Keratinocyte (primary cell): Measurements from ENCODE around the gene SCMH1.

ENCODE experiments used
- EZH2 ChIP-seq: IDR thresholded peaks from one replicate; pipeline ENCODE4 v1.6.1; 2012; ENCODE audit warnings: inconsistent platforms, mild to moderate bottlenecking, low read length, moderate library complexity
- TF ChIP-seq, protein P1 (sequence below), 3 experiments: IDR thresholded peaks in 1 of 3; conservative IDR thresholded peaks in 1 of 3; optimal IDR thresholded peaks in 1 of 3; 2 replicates in 2 of 3; 3 replicates in 1 of 3; pipeline versions ENCODE3 to v1.5.1; 2011; ENCODE audit warnings: low read length in 3 of 3, mild to moderate bottlenecking in 3 of 3, moderate library complexity in 2 of 3, control low read depth in 1 of 3, inconsistent platforms in 1 of 3; ENCODE audit not compliant: insufficient read depth in 2 of 3; ENCODE audit errors: extremely low read depth in 1 of 3

DNA sequence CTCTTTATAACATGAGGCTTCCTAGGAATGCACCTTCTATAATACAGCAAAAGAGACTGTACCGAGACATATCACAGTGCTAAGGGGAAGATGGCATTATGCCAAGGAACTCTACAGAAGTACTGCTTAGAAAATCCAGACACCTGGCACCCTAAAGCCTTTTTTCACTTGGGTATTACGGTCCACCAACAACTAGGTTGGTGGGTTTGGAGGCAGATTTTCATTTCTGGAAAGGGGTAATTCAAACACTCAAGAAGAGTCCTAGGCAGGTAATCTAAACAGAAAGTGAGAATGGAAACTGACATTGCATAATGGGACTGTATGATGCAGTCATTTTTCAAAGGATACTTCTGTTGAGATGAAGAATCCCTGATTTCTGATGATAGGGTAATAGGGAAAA is 19.6 kb downstream of the SCMH1 start:
- TF ChIP-seq, protein P1, sequence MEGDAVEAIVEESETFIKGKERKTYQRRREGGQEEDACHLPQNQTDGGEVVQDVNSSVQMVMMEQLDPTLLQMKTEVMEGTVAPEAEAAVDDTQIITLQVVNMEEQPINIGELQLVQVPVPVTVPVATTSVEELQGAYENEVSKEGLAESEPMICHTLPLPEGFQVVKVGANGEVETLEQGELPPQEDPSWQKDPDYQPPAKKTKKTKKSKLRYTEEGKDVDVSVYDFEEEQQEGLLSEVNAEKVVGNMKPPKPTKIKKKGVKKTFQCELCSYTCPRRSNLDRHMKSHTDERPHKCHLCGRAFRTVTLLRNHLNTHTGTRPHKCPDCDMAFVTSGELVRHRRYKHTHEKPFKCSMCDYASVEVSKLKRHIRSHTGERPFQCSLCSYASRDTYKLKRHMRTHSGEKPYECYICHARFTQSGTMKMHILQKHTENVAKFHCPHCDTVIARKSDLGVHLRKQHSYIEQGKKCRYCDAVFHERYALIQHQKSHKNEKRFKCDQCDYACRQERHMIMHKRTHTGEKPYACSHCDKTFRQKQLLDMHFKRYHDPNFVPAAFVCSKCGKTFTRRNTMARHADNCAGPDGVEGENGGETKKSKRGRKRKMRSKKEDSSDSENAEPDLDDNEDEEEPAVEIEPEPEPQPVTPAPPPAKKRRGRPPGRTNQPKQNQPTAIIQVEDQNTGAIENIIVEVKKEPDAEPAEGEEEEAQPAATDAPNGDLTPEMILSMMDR (optimal IDR thresholded peaks at IDR 0.05 in 1 of 3, IDR thresholded peaks at IDR 0.05 in 1 of 3, conservative IDR thresholded peaks at IDR 0.05 in 1 of 3; ENCODE audit: extremely low read depth in 1 of 3, insufficient read depth in 2 of 3, low read length in 3 of 3) = no peak
- TF ChIP-seq EZH2 = no peak
